Uterus (tissue), 2 donors: ENCODE data around the gene DLD.
A peak's percentile ranks its signal among the peaks of the same experiment; 100 is the strongest.

Experiments used
- POLR2A ChIP-seq, 2 donors: fragments of 450-650 bp; IDR thresholded peaks; one replicate each; pipeline ENCODE4 v1.6.1; 2016; ENCODE audit warnings: antibody characterized with exemption in 2 of 2, mild to moderate bottlenecking in 1 of 2, moderate library complexity in 1 of 2
- TF ChIP-seq, protein P1 (sequence below), 4 experiments: fragments of 200-600 bp in 2 of 4; fragments of 450-650 bp in 2 of 4; sonication (generic) in 2 of 4; IDR thresholded peaks; one replicate each; pipeline ENCODE4 v1.5.1; 2016 to 2019; ENCODE audit warnings: antibody characterized with exemption in 4 of 4, mild to moderate bottlenecking in 2 of 4, moderate library complexity in 1 of 4

GRCh38 chr7:107874605-107875446, 16.2 kb upstream of the DLD start:
- TF ChIP-seq, protein P1, sequence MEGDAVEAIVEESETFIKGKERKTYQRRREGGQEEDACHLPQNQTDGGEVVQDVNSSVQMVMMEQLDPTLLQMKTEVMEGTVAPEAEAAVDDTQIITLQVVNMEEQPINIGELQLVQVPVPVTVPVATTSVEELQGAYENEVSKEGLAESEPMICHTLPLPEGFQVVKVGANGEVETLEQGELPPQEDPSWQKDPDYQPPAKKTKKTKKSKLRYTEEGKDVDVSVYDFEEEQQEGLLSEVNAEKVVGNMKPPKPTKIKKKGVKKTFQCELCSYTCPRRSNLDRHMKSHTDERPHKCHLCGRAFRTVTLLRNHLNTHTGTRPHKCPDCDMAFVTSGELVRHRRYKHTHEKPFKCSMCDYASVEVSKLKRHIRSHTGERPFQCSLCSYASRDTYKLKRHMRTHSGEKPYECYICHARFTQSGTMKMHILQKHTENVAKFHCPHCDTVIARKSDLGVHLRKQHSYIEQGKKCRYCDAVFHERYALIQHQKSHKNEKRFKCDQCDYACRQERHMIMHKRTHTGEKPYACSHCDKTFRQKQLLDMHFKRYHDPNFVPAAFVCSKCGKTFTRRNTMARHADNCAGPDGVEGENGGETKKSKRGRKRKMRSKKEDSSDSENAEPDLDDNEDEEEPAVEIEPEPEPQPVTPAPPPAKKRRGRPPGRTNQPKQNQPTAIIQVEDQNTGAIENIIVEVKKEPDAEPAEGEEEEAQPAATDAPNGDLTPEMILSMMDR (IDR thresholded peaks at IDR 0.05): peak; percentile 63 to 86 (median 74)
- TF ChIP-seq POLR2A (IDR thresholded peaks at IDR 0.05): no peak
